ENCODE results near the gene ARMC3. TPM values are rescaled to one million over a fixed set of nuclear protein-coding genes. Genes with fewer than 3 reads are reported as not detected.

ARMC3 gene
- total and polyA plus RNA-seq, 12 donors, result 0.17 TPM; not detected in 11

DNA sequence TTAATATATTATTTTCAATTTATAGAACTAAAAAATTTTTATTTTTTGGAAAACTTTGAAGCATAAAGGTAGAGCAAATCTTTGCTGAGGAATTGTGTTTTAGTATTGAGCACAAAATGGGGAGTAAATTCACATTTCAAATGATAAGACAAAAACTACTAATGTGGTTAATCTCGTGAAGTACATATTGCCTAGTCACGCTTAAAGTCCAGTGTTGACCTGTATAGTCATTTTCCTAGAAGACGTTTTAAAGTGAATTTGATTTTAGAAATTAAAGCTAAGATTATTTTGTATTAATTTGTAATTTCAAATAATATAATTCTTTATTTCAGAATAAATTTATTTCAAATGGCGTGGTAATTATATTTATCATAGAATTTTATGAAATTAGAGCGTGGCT lies 110.3 kb downstream of the ARMC3 start:
- Histone ChIP-seq H3K27ac (no peak overlapping the region), H3K4me3 (no peak overlapping the region), H3K9me3 (replicated peaks in 1 of 3) (no peaks in the 10 kb centered on the region), H3K36me3 (replicated peaks in 1 of 2) (no peaks in the 10 kb centered on the region), H3K27me3 (no peaks in the 10 kb centered on the region), H3K4me1 (replicated peaks in 1 of 2) (no peaks in the 10 kb centered on the region)
- TF ChIP-seq POLR2A (IDR thresholded peaks at IDR 0.05), result no peak
- TF ChIP-seq, protein P1, sequence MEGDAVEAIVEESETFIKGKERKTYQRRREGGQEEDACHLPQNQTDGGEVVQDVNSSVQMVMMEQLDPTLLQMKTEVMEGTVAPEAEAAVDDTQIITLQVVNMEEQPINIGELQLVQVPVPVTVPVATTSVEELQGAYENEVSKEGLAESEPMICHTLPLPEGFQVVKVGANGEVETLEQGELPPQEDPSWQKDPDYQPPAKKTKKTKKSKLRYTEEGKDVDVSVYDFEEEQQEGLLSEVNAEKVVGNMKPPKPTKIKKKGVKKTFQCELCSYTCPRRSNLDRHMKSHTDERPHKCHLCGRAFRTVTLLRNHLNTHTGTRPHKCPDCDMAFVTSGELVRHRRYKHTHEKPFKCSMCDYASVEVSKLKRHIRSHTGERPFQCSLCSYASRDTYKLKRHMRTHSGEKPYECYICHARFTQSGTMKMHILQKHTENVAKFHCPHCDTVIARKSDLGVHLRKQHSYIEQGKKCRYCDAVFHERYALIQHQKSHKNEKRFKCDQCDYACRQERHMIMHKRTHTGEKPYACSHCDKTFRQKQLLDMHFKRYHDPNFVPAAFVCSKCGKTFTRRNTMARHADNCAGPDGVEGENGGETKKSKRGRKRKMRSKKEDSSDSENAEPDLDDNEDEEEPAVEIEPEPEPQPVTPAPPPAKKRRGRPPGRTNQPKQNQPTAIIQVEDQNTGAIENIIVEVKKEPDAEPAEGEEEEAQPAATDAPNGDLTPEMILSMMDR (IDR thresholded peaks at IDR 0.05), result no peak
- intact Hi-C loops (cut with DNase I), result no loop called here
- no peak for DNase-seq
- WGBS, 4 donors, result 85 to 87% (median 86%) methylated on average over 5 of the region's 5 CpGs

DNA sequence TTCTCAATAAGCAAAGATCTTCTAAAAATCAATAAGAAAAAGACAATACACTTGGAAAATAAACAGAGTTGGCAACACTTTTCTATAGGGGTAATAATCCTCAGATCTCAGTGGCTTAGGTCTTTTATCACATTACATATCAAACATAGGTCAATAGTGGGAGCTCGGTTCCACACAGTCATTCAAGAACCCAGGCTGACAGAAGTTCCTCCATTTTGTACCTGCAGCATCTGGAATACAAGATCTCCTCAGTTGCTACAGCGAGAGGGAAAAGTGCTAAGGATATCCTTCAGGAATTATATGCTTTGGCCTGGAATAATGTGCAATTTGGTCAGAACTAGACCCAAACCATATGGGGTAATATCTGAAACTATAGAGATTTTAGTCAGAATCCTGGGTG lies 112.1 kb downstream of the ARMC3 start:
- H3K4me3 ChIP-seq, result no peak overlapping the region
- no peak overlapping the region for H3K27ac ChIP-seq
- H3K36me3 ChIP-seq (replicated peaks in 1 of 2), result no peaks in the 10 kb centered on the region
- 77 to 92% (median 88%) methylated on average over 2 of the region's 2 CpGs for WGBS, 4 donors
- no peak for DNase-seq
- TF ChIP-seq, protein P1 (IDR thresholded peaks at IDR 0.05), result no peak
- TF ChIP-seq POLR2A (IDR thresholded peaks at IDR 0.05), result no peak
- no peaks in the 10 kb centered on the region for H3K4me1 ChIP-seq (replicated peaks in 1 of 2)
- intact Hi-C loops (cut with DNase I), result no loop called here
- H3K27me3 ChIP-seq, result no peaks in the 10 kb centered on the region
- H3K9me3 ChIP-seq (replicated peaks in 1 of 3), result no peaks in the 10 kb centered on the region

DNA sequence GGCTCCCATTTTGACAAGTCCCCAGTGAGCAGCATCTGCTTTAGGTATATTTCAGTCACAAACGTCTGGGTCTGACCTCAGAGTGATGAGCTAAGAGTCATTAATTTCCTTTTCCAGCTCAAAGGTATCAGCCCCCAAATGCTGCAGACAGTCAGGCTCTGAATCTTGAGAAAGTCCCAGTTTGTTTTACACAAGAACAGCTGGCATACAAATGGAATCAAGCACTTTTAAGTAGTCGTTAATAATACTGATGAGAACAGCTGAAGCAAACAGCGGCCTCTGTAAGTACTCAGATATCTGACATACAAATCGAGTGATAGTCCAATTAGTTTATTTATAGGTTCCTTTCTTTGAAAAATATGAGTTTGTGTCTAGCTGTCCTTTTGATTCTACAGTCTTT lies 118.2 kb downstream of the ARMC3 start:
- no peak for DNase-seq
- no peak overlapping the region for H3K4me3 ChIP-seq
- intact Hi-C loops (cut with DNase I), result no loop called here
- no peak overlapping the region for H3K27ac ChIP-seq
- H3K36me3 ChIP-seq (replicated peaks in 1 of 2), result no peaks in the 10 kb centered on the region
- H3K27me3 ChIP-seq, result peaks cover 3% of the 10 kb centered on the region
- whole genome bisulfite sequencing, 4 donors, result 44 to 67% (median 51%) methylated on average over 4 of the region's 4 CpGs
- no peaks in the 10 kb centered on the region for H3K9me3 ChIP-seq (replicated peaks in 1 of 3)
- TF ChIP-seq, protein P1 (IDR thresholded peaks at IDR 0.05), result no peak
- TF ChIP-seq POLR2A (IDR thresholded peaks at IDR 0.05), result no peak
- H3K4me1 ChIP-seq (replicated peaks in 1 of 2), result no peaks in the 10 kb centered on the region

DNA sequence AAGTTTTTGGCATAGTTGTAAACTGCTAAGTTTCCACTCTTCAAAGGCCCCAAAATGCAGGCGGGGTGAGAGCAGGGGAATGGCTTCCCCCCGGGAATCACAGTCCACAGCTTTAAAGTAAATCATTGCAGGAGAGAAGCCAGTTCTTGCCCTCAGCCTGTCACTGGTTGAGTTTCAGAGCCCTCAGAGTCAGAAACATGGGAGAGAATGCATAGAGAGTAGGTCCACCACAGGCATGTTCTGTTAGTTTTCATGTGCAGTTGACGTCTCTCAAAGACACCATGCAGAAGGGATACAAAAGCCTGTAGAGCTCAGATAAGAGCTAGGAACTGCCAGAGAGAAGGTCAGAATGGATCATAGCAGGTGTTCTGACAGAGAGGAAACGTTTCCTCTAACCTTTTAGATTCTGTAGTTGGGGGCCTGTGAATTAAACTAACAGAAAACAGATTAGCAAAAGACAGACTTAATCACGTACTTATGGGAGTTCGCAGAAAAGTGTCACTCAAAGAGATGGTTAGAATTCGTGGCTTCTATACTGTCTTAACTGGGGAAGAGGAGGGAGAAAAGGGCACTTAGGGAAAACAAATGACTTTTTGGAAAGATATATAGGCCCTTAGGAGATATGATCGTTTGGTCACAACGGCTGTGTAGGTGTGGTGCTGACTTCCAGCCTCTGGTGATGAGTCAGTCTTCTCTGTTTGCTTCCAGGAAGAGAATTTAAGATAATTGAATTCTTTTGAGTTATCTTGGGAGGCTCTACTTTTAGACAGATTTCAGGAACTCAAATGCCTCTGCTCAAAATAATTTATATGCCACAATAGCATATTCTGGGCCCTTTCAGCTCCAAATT lies 119.6 kb downstream of the ARMC3 start:
- Histone ChIP-seq H3K36me3 (replicated peaks in 1 of 2) (no peaks in the 10 kb centered on the region), H3K4me3 (no peak overlapping the region), H3K9me3 (replicated peaks in 1 of 3) (no peaks in the 10 kb centered on the region), H3K27me3 (peaks cover 3% of the 10 kb centered on the region), H3K4me1 (replicated peaks in 1 of 2) (no peaks in the 10 kb centered on the region), H3K27ac (no peak overlapping the region)
- WGBS, 4 donors, result 51 to 63% (median 59%) methylated on average over 9 of the region's 9 CpGs
- TF ChIP-seq, protein P1 (IDR thresholded peaks at IDR 0.05), result no peak
- TF ChIP-seq POLR2A (IDR thresholded peaks at IDR 0.05), result no peak
- DNase-seq, result no peak
- intact Hi-C loops (cut with DNase I), result no loop called here

Data from adrenal gland (tissue), 12 donors.